ENCODE results near the gene NCK2. TPM values are rescaled to one million over a fixed set of nuclear protein-coding genes. Genes with fewer than 3 reads are reported as not detected.
A peak's percentile ranks its signal among the peaks of the same experiment; 100 is the strongest.

NCK2 gene
- polyA plus RNA-seq, 2 donors = 55.2 to 72.3 TPM

- Histone ChIP-seq H3K4me1 (ENCODE audit: control insufficient read depth in 2 of 2, insufficient read depth in 2 of 2, low read length in 1 of 2) (peaks cover 0 to 10% of the 10 kb centered on the region in 2 donors), H3K9me3 (ENCODE audit: control insufficient read depth in 2 of 2, insufficient read depth in 1 of 2, low read depth in 1 of 2, low read length in 1 of 2) (no peaks in the 10 kb centered on the region), H3K27ac (ENCODE audit: low read depth in 2 of 2, low read length in 1 of 2) (no peak overlapping the region), H3K4me3 (ENCODE audit: low read depth in 1 of 2, low read length in 2 of 2) (no peak overlapping the region), H3K27me3 (ENCODE audit: control insufficient read depth in 1 of 2, insufficient read depth in 2 of 2, low read length in 2 of 2) (no peaks in the 10 kb centered on the region), H3K36me3 (ENCODE audit: control insufficient read depth in 2 of 2, insufficient read depth in 2 of 2, low read length in 1 of 2) (peaks cover 0 to 2% of the 10 kb centered on the region in 2 donors)
- 89% methylated on average over 4 of the region's 4 CpGs for WGBS, 2 donors
Observed at GRCh38 chr2:105842555-105842954, 97.8 kb downstream of the NCK2 start.

- Histone ChIP-seq H3K27me3 (ENCODE audit: control insufficient read depth in 1 of 2, insufficient read depth in 2 of 2, low read length in 2 of 2) (no peaks in the 10 kb centered on the region), H3K9me3 (ENCODE audit: control insufficient read depth in 2 of 2, insufficient read depth in 1 of 2, low read depth in 1 of 2, low read length in 1 of 2) (no peaks in the 10 kb centered on the region), H3K36me3 (ENCODE audit: control insufficient read depth in 2 of 2, insufficient read depth in 2 of 2, low read length in 1 of 2) (peaks cover 0 to 2% of the 10 kb centered on the region in 2 donors), H3K4me3 (ENCODE audit: low read depth in 1 of 2, low read length in 2 of 2) (no peak overlapping the region), H3K4me1 (ENCODE audit: control insufficient read depth in 2 of 2, insufficient read depth in 2 of 2, low read length in 1 of 2) (peaks cover 0 to 10% of the 10 kb centered on the region in 2 donors), H3K27ac (ENCODE audit: low read depth in 2 of 2, low read length in 1 of 2) (no peak overlapping the region)
- 73 to 75% methylated on average over 12 of the region's 12 CpGs for WGBS, 2 donors
Observed at GRCh38 chr2:105843476-105844374, 99.0 kb downstream of the NCK2 start.

DNA sequence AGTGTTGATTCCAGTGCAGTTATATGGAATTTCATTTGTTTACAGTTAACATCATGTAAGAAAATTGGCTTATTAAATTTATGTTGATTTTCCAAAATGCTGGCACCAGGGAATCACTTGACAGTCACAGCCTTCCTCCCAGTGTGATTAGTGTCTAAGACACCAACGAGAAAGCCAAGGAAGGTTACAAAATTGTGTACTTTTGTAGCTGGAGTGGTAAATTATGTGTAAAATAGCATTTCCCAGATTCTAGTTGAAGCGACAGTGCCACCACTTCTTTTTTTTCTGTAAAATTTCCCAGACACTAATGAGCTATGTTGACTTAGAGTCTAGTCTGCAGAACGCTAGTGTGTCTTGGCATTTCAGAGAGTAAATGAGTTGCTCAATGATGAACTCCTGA, 101.3 kb downstream of the NCK2 start:
- Histone ChIP-seq H3K27ac (ENCODE audit: low read depth in 2 of 2, low read length in 1 of 2) (no peak overlapping the region), H3K27me3 (ENCODE audit: control insufficient read depth in 1 of 2, insufficient read depth in 2 of 2, low read length in 2 of 2) (no peaks in the 10 kb centered on the region), H3K4me1 (ENCODE audit: control insufficient read depth in 2 of 2, insufficient read depth in 2 of 2, low read length in 1 of 2) (no peaks in the 10 kb centered on the region), H3K36me3 (ENCODE audit: control insufficient read depth in 2 of 2, insufficient read depth in 2 of 2, low read length in 1 of 2) (peaks cover 0 to 2% of the 10 kb centered on the region in 2 donors), H3K9me3 (ENCODE audit: control insufficient read depth in 2 of 2, insufficient read depth in 1 of 2, low read depth in 1 of 2, low read length in 1 of 2) (no peaks in the 10 kb centered on the region), H3K4me3 (ENCODE audit: low read depth in 1 of 2, low read length in 2 of 2) (no peak overlapping the region)
- 82 to 86% methylated on average over 3 of the region's 3 CpGs for WGBS, 2 donors

DNA sequence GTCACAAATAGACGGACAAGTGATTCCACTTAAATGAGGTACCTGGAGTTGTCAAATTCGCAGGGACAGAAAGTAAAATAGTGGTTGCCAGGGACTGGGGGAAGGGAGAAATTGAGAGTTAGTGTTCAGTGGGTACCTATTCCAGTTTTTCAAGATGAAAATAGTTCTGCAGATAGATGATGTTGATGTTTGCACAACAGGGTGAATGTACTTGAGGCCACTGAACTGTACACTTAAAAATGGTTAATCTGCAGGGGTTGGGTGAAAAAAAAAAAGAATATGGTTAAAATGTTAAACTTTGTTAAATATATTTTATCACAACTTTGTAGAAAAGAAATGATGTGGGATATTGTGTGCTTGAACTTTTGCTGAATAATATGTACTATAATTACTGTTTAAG, 102.3 kb downstream of the NCK2 start:
- no peak overlapping the region for H3K4me3 ChIP-seq (ENCODE audit: low read depth in 1 of 2, low read length in 2 of 2)
- H3K27me3 ChIP-seq (ENCODE audit: control insufficient read depth in 1 of 2, insufficient read depth in 2 of 2, low read length in 2 of 2) = no peaks in the 10 kb centered on the region
- H3K36me3 ChIP-seq (ENCODE audit: control insufficient read depth in 2 of 2, insufficient read depth in 2 of 2, low read length in 1 of 2) = peaks cover 0 to 2% of the 10 kb centered on the region in 2 donors
- peaks cover 0 to 3% of the 10 kb centered on the region in 2 donors for H3K4me1 ChIP-seq (ENCODE audit: control insufficient read depth in 2 of 2, insufficient read depth in 2 of 2, low read length in 1 of 2)
- no peak overlapping the region for H3K27ac ChIP-seq (ENCODE audit: low read depth in 2 of 2, low read length in 1 of 2)
- WGBS, 2 donors = 86 to 95% methylated on average over 2 of the region's 2 CpGs
- H3K9me3 ChIP-seq (ENCODE audit: control insufficient read depth in 2 of 2, insufficient read depth in 1 of 2, low read depth in 1 of 2, low read length in 1 of 2) = no peaks in the 10 kb centered on the region

- H3K4me3 ChIP-seq (ENCODE audit: low read depth in 1 of 2, low read length in 2 of 2) = no peak overlapping the region
- peaks cover 0 to 2% of the 10 kb centered on the region in 2 donors for H3K36me3 ChIP-seq (ENCODE audit: control insufficient read depth in 2 of 2, insufficient read depth in 2 of 2, low read length in 1 of 2)
- H3K27ac ChIP-seq (ENCODE audit: low read depth in 2 of 2, low read length in 1 of 2) = no peak overlapping the region
- H3K4me1 ChIP-seq (ENCODE audit: control insufficient read depth in 2 of 2, insufficient read depth in 2 of 2, low read length in 1 of 2) = peaks cover 0 to 3% of the 10 kb centered on the region in 2 donors
- no peaks in the 10 kb centered on the region for H3K9me3 ChIP-seq (ENCODE audit: control insufficient read depth in 2 of 2, insufficient read depth in 1 of 2, low read depth in 1 of 2, low read length in 1 of 2)
- 83% methylated on average over 7 of the region's 7 CpGs for WGBS, 2 donors
- H3K27me3 ChIP-seq (ENCODE audit: control insufficient read depth in 1 of 2, insufficient read depth in 2 of 2, low read length in 2 of 2) = no peaks in the 10 kb centered on the region
Observed at GRCh38 chr2:105848367-105848766, 103.7 kb downstream of the NCK2 start.

GRCh38 chr2:105849431-105850179, 104.9 kb downstream of the NCK2 start:
- Histone ChIP-seq H3K9me3 (ENCODE audit: control insufficient read depth in 2 of 2, insufficient read depth in 1 of 2, low read depth in 1 of 2, low read length in 1 of 2) (no peaks in the 10 kb centered on the region), H3K27me3 (ENCODE audit: control insufficient read depth in 1 of 2, insufficient read depth in 2 of 2, low read length in 2 of 2) (no peaks in the 10 kb centered on the region), H3K36me3 (ENCODE audit: control insufficient read depth in 2 of 2, insufficient read depth in 2 of 2, low read length in 1 of 2) (no peaks in the 10 kb centered on the region), H3K4me3 (ENCODE audit: low read depth in 1 of 2, low read length in 2 of 2) (no peak overlapping the region), H3K27ac (ENCODE audit: low read depth in 2 of 2, low read length in 1 of 2) (no peak overlapping the region), H3K4me1 (ENCODE audit: control insufficient read depth in 2 of 2, insufficient read depth in 2 of 2, low read length in 1 of 2) (peaks cover 0 to 3% of the 10 kb centered on the region in 2 donors)
- WGBS, 2 donors = 92 to 95% methylated on average over 4 of the region's 4 CpGs

DNA sequence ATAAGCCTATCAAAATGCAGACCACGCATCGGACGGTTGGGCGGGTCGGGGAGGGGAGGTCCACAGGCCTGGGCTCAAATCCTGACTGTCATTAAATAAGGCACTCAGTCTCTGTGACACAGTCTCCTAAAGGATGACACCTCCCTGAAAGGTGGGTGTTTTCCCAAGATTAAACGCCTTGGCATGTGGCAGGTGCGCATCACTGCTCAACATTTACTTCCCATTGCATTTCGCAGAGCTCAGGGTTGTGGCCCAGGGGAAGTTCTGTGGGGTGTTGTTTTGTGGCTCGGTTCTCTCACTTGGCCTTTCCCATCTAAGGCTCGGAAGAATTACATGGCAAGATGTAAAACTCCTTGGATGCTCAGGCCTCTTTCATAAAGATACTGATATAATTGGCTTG, 107.4 kb downstream of the NCK2 start:
- Histone ChIP-seq H3K4me3 (ENCODE audit: low read depth in 1 of 2, low read length in 2 of 2) (no peak overlapping the region), H3K9me3 (ENCODE audit: control insufficient read depth in 2 of 2, insufficient read depth in 1 of 2, low read depth in 1 of 2, low read length in 1 of 2) (no peaks in the 10 kb centered on the region), H3K27me3 (ENCODE audit: control insufficient read depth in 1 of 2, insufficient read depth in 2 of 2, low read length in 2 of 2) (no peaks in the 10 kb centered on the region), H3K4me1 (ENCODE audit: control insufficient read depth in 2 of 2, insufficient read depth in 2 of 2, low read length in 1 of 2) (peaks cover 0 to 9% of the 10 kb centered on the region in 2 donors), H3K36me3 (ENCODE audit: control insufficient read depth in 2 of 2, insufficient read depth in 2 of 2, low read length in 1 of 2) (peaks cover 0 to 2% of the 10 kb centered on the region in 2 donors), H3K27ac (ENCODE audit: low read depth in 2 of 2, low read length in 1 of 2) (peak overlapping the region in 1 of 2 donors; percentile 44)
- 91 to 95% methylated on average over 10 of the region's 10 CpGs for WGBS, 2 donors

- H3K4me3 ChIP-seq (ENCODE audit: low read depth in 1 of 2, low read length in 2 of 2) = no peak overlapping the region
- peaks cover 0 to 12% of the 10 kb centered on the region in 2 donors for H3K4me1 ChIP-seq (ENCODE audit: control insufficient read depth in 2 of 2, insufficient read depth in 2 of 2, low read length in 1 of 2)
- 66 to 76% methylated on average over 6 of the region's 6 CpGs for WGBS, 2 donors
- peak overlapping the region; percentile 40 to 85 for H3K27ac ChIP-seq (ENCODE audit: low read depth in 2 of 2, low read length in 1 of 2)
- H3K36me3 ChIP-seq (ENCODE audit: control insufficient read depth in 2 of 2, insufficient read depth in 2 of 2, low read length in 1 of 2) = peaks cover 0 to 2% of the 10 kb centered on the region in 2 donors
- no peaks in the 10 kb centered on the region for H3K27me3 ChIP-seq (ENCODE audit: control insufficient read depth in 1 of 2, insufficient read depth in 2 of 2, low read length in 2 of 2)
- H3K9me3 ChIP-seq (ENCODE audit: control insufficient read depth in 2 of 2, insufficient read depth in 1 of 2, low read depth in 1 of 2, low read length in 1 of 2) = no peaks in the 10 kb centered on the region
Observed at GRCh38 chr2:105853354-105854088, 108.8 kb downstream of the NCK2 start.

DNA sequence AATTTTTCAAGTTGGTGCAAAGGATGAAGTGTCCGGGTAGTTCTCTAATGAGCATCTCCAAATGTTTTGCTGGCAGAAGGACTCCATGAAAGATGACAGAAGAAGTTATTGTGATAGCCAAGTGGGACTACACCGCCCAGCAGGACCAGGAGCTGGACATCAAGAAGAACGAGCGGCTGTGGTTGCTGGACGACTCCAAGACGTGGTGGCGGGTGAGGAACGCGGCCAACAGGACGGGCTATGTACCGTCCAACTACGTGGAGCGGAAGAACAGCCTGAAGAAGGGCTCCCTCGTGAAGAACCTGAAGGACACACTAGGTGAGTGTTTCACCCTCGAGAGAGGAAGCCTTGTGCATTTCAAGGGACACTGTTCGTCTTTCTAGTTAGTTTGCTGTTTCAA, 110.3 kb downstream of the NCK2 start:
- 89 to 91% methylated on average over 16 of the region's 16 CpGs for WGBS, 2 donors
- H3K27ac ChIP-seq (ENCODE audit: low read depth in 2 of 2, low read length in 1 of 2) = peak overlapping the region; percentile 34 to 45
- H3K36me3 ChIP-seq (ENCODE audit: control insufficient read depth in 2 of 2, insufficient read depth in 2 of 2, low read length in 1 of 2) = peaks cover 0 to 2% of the 10 kb centered on the region in 2 donors
- no peaks in the 10 kb centered on the region for H3K27me3 ChIP-seq (ENCODE audit: control insufficient read depth in 1 of 2, insufficient read depth in 2 of 2, low read length in 2 of 2)
- H3K9me3 ChIP-seq (ENCODE audit: control insufficient read depth in 2 of 2, insufficient read depth in 1 of 2, low read depth in 1 of 2, low read length in 1 of 2) = no peaks in the 10 kb centered on the region
- no peak overlapping the region for H3K4me3 ChIP-seq (ENCODE audit: low read depth in 1 of 2, low read length in 2 of 2)
- peaks cover 4 to 16% of the 10 kb centered on the region in 2 donors for H3K4me1 ChIP-seq (ENCODE audit: control insufficient read depth in 2 of 2, insufficient read depth in 2 of 2, low read length in 1 of 2)

All from esophagus (tissue), 2 donors.